ENCODE measurements around the gene KHK.

DNA sequence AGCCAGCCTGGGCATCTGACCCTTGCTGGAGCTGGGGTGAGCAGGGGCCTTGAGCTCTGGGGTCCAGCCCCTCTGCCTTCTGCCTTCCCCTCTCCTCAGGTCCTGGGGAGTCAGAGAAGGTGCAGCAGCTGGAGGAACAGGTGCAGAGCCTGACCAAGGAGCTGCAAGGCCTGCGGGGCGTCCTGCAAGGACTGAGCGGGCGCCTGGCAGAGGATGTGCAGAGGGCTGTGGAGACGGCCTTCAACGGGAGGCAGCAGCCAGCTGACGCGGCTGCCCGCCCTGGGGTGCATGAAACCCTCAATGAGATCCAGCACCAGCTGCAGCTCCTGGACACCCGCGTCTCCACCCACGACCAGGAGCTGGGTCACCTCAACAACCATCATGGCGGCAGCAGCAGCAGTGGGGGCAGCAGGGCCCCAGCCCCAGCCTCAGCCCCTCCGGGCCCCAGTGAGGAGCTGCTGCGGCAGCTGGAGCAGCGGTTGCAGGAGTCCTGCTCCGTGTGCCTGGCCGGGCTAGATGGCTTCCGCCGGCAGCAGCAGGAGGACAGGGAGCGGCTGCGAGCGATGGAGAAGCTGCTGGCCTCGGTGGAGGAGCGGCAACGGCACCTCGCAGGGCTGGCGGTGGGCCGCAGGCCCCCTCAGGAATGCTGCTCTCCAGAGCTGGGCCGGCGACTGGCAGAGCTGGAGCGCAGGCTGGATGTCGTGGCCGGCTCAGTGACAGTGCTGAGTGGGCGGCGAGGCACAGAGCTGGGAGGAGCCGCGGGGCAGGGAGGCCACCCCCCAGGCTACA, 4.4 kb upstream of the KHK start:
- TF ChIP-seq POLR2AphosphoS5 (IDR thresholded peaks at IDR 0.05), result no peak
- no peak for TF ChIP-seq CTCF (IDR thresholded peaks at IDR 0.05)
